ENCODE results near the gene HOXA5. TPM values are rescaled to one million over a fixed set of nuclear protein-coding genes. Genes with fewer than 3 reads are reported as not detected.

Gene HOXA5
- total RNA-seq, 1 donor from 2014 or later: 0.59 TPM

- no peak overlapping the region for H3K27ac Mint-ChIP-seq (ENCODE audit: unreplicated experiment)
- no peaks in the 10 kb centered on the region for H3K9me3 Mint-ChIP-seq (ENCODE audit: unreplicated experiment)
- peak overlapping the region; percentile 58 for H3K4me3 Mint-ChIP-seq (ENCODE audit: unreplicated experiment)
- peaks cover 8% of the 10 kb centered on the region for H3K36me3 Mint-ChIP-seq (ENCODE audit: low read depth, unreplicated experiment)
- peaks cover 46% of the 10 kb centered on the region for H3K27me3 Mint-ChIP-seq (ENCODE audit: unreplicated experiment)
- no peak for TF ChIP-seq CTCF (IDR thresholded peaks at IDR 0.05; ENCODE audit: unreplicated experiment)
- H3K4me1 Mint-ChIP-seq (ENCODE audit: unreplicated experiment): peaks cover 24% of the 10 kb centered on the region
- DNase-seq (ENCODE audit: low spot score): no peak
Measured at GRCh38 chr7:27145914-27146412, 2.5 kb upstream of the HOXA5 start.

- Mint-ChIP-seq H3K27ac (ENCODE audit: unreplicated experiment) (no peak overlapping the region), H3K9me3 (ENCODE audit: unreplicated experiment) (no peaks in the 10 kb centered on the region), H3K27me3 (ENCODE audit: unreplicated experiment) (peaks cover 44% of the 10 kb centered on the region), H3K36me3 (ENCODE audit: low read depth, unreplicated experiment) (peaks cover 8% of the 10 kb centered on the region), H3K4me3 (ENCODE audit: unreplicated experiment) (peak overlapping the region; percentile 37), H3K4me1 (ENCODE audit: unreplicated experiment) (peaks cover 23% of the 10 kb centered on the region)
- DNase-seq (ENCODE audit: low spot score): no peak
- TF ChIP-seq CTCF (IDR thresholded peaks at IDR 0.05; ENCODE audit: unreplicated experiment): no peak
Measured at GRCh38 chr7:27145165-27145913, 1.9 kb upstream of the HOXA5 start.

- no peak for DNase-seq (ENCODE audit: low spot score)
- peak overlapping the region; percentile 37 for H3K4me3 Mint-ChIP-seq (ENCODE audit: unreplicated experiment)
- peaks cover 41% of the 10 kb centered on the region for H3K27me3 Mint-ChIP-seq (ENCODE audit: unreplicated experiment)
- TF ChIP-seq CTCF (IDR thresholded peaks at IDR 0.05; ENCODE audit: unreplicated experiment): no peak
- H3K36me3 Mint-ChIP-seq (ENCODE audit: low read depth, unreplicated experiment): peaks cover 8% of the 10 kb centered on the region
- H3K9me3 Mint-ChIP-seq (ENCODE audit: unreplicated experiment): no peaks in the 10 kb centered on the region
- no peak overlapping the region for H3K27ac Mint-ChIP-seq (ENCODE audit: unreplicated experiment)
- H3K4me1 Mint-ChIP-seq (ENCODE audit: unreplicated experiment): peaks cover 24% of the 10 kb centered on the region
Measured at GRCh38 chr7:27144781-27145164, 1.3 kb upstream of the HOXA5 start.

- DNase-seq (ENCODE audit: low spot score): no peak
- Mint-ChIP-seq H3K9me3 (ENCODE audit: unreplicated experiment) (no peaks in the 10 kb centered on the region), H3K4me1 (ENCODE audit: unreplicated experiment) (peaks cover 25% of the 10 kb centered on the region), H3K27ac (ENCODE audit: unreplicated experiment) (no peak overlapping the region), H3K4me3 (ENCODE audit: unreplicated experiment) (no peak overlapping the region), H3K27me3 (ENCODE audit: unreplicated experiment) (peaks cover 42% of the 10 kb centered on the region), H3K36me3 (ENCODE audit: low read depth, unreplicated experiment) (peaks cover 8% of the 10 kb centered on the region)
- no peak for TF ChIP-seq CTCF (IDR thresholded peaks at IDR 0.05; ENCODE audit: unreplicated experiment)
Measured at GRCh38 chr7:27143950-27144780, 684 bp upstream of the HOXA5 start.

Data from endothelial cell (in vitro differentiated cells).